Measurements from ENCODE around the gene NPSR1.

NPSR1 gene

DNA sequence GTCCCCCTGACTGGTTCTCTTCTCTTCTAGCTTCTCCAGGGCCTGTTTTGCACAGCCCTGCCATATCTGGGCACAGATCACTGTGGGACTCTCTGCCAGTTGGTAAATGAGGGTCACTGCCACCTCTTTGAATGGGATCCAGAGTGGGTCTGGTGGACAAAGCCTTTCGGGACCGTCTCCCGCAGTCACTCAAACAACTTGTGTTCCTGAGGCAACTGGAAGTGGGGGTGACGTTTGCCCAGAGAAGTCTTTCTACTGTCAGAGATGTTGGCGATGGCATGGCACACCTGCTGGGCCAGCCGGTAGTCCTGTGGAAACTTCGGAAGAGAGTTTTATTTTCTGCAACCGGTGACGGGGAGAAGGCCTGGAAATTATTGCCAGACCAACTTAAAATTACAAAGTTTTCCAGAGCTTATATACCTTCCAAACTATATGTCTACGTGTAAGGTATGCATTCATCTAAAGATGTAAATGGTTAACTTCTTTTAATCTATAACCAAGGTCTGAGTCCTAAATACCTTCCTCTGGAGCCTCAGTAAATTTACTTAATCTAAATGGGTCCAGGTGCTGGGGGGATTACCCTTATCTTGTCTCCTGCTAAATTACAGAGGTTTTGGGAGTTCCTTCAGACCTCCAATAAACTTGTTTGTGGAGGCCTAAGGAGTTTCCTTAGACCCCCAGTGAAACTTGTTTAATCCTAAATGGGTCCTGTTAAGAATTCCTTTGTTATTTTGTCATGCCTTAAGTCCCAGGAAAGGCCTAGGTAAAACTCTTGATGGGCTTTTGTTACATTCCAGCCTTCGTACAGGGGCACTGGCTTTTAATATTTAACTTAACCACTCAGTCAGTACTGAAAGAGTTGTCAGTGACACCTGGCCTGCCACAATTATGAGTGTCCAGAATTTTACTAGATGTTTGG, 94.0 kb downstream of the NPSR1 start:
- Histone ChIP-seq H3K9ac (no peak overlapping the region), H3K27me3 (ENCODE audit: control insufficient read depth, insufficient read depth, low read length) (no peaks in the 10 kb centered on the region), H3K79me2 (no peaks in the 10 kb centered on the region), H3K9me3 (ENCODE audit: control insufficient read depth, low read length) (no peaks in the 10 kb centered on the region), H3K36me3 (ENCODE audit: control insufficient read depth, insufficient read depth, low read length) (no peaks in the 10 kb centered on the region), H3K4me3 (ENCODE audit: low read depth, low read length) (no peak overlapping the region), H2AFZ (no peak overlapping the region), H3K4me2 (ENCODE audit: low read length) (no peak overlapping the region), H3K4me1 (no peaks in the 10 kb centered on the region), H3K27ac (no peak overlapping the region)
- TF ChIP-seq, protein P1, sequence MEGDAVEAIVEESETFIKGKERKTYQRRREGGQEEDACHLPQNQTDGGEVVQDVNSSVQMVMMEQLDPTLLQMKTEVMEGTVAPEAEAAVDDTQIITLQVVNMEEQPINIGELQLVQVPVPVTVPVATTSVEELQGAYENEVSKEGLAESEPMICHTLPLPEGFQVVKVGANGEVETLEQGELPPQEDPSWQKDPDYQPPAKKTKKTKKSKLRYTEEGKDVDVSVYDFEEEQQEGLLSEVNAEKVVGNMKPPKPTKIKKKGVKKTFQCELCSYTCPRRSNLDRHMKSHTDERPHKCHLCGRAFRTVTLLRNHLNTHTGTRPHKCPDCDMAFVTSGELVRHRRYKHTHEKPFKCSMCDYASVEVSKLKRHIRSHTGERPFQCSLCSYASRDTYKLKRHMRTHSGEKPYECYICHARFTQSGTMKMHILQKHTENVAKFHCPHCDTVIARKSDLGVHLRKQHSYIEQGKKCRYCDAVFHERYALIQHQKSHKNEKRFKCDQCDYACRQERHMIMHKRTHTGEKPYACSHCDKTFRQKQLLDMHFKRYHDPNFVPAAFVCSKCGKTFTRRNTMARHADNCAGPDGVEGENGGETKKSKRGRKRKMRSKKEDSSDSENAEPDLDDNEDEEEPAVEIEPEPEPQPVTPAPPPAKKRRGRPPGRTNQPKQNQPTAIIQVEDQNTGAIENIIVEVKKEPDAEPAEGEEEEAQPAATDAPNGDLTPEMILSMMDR (IDR thresholded peaks at IDR 0.05), result no peak

DNA sequence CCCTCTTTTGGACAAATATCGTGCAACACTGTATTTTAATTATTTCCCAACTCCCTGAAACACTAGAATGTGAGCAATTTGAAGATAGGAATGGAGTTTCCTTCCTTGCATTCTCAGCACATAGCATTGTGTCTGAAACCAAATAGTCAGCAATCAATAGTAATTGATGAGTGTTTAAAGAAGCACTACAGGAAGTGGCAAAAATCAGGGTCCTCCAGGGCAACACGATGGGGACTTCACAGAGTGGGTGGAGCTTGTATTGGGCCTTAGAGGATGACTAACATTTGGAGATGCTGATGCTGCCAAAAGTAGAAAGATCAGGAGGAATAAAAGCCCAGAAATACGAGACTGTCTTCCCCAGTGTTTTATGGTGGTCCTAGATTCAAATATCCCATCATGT, 94.9 kb downstream of the NPSR1 start:
- Histone ChIP-seq H2AFZ (no peak overlapping the region), H3K9ac (no peak overlapping the region), H3K9me3 (ENCODE audit: control insufficient read depth, low read length) (no peaks in the 10 kb centered on the region), H3K4me2 (ENCODE audit: low read length) (no peak overlapping the region), H3K36me3 (ENCODE audit: control insufficient read depth, insufficient read depth, low read length) (no peaks in the 10 kb centered on the region), H3K79me2 (no peaks in the 10 kb centered on the region), H3K4me1 (no peaks in the 10 kb centered on the region), H3K4me3 (ENCODE audit: low read depth, low read length) (no peak overlapping the region), H3K27me3 (ENCODE audit: control insufficient read depth, insufficient read depth, low read length) (no peaks in the 10 kb centered on the region), H3K27ac (no peak overlapping the region)
- TF ChIP-seq, protein P1 (IDR thresholded peaks at IDR 0.05), result no peak

DNA sequence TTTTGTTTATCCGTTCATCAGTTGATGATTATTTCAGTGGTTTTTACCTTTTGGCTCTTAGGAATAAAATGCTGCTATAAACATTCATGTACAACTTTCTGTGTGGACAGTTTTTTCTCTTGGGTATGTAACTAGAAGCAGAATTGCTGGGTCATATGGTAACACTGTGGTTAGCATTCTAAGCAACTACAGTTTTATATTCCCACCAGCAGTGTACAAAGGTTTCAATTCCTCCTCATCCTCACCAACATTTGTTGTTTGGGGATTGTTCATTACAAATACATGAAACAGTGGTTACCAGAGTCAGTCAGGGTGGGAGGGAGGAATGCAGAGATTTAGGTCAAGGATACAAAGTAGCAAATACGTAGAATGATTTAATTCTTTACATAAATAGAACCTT, 97.0 kb downstream of the NPSR1 start:
- H3K4me2 ChIP-seq (ENCODE audit: low read length), result no peak overlapping the region
- H3K79me2 ChIP-seq, result no peaks in the 10 kb centered on the region
- no peaks in the 10 kb centered on the region for H3K27me3 ChIP-seq (ENCODE audit: control insufficient read depth, insufficient read depth, low read length)
- TF ChIP-seq, protein P1 (IDR thresholded peaks at IDR 0.05), result no peak
- no peaks in the 10 kb centered on the region for H3K9me3 ChIP-seq (ENCODE audit: control insufficient read depth, low read length)
- no peak overlapping the region for H3K9ac ChIP-seq
- H3K36me3 ChIP-seq (ENCODE audit: control insufficient read depth, insufficient read depth, low read length), result no peaks in the 10 kb centered on the region
- H3K27ac ChIP-seq, result no peak overlapping the region
- no peak overlapping the region for H3K4me3 ChIP-seq (ENCODE audit: low read depth, low read length)
- no peak overlapping the region for H2AFZ ChIP-seq
- no peaks in the 10 kb centered on the region for H3K4me1 ChIP-seq

DNA sequence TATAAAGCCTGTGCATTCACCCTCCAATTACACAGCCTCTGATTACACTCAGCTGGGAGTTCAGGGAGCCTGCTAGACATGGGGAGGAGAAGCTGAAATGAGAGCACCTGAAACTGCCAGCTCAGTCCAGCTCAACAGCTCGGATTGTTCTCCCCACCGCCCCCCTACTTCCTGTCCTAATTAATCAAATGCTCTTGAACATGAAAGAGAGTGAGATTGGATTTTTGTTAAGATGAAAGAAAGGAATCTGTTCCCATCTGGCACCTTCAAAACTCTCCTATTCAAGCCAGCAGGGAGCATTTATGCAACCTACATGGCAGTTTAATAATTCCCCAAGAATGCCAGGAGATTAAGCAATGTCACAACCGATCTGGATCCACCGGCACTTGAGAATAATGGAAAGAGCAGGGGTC, 98.0 kb downstream of the NPSR1 start:
- Histone ChIP-seq H2AFZ (no peak overlapping the region), H3K9ac (no peak overlapping the region), H3K4me3 (ENCODE audit: low read depth, low read length) (no peak overlapping the region), H3K9me3 (ENCODE audit: control insufficient read depth, low read length) (no peaks in the 10 kb centered on the region), H3K4me2 (ENCODE audit: low read length) (no peak overlapping the region), H3K36me3 (ENCODE audit: control insufficient read depth, insufficient read depth, low read length) (no peaks in the 10 kb centered on the region), H3K4me1 (no peaks in the 10 kb centered on the region), H3K79me2 (no peaks in the 10 kb centered on the region), H3K27ac (no peak overlapping the region), H3K27me3 (ENCODE audit: control insufficient read depth, insufficient read depth, low read length) (no peaks in the 10 kb centered on the region)
- TF ChIP-seq, protein P1 (IDR thresholded peaks at IDR 0.05), result no peak

DNA sequence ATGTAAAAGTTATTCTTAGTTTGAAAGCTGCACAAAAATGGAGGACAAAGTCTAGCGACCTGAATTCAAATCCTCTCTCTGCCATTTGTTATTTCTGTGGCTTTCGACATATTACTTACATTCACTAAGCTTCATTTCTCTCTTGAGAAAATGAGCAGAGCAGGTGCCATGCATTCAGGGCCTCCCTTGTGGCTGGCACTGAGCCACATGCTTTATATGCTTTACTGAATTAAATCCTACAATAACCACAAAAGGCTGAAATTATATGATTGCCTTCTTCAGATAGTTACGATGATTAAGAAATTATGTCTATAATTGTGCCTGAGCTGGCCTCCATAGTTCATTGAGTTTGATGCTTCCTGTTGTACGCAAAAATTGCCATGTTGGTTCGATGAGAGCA, 98.7 kb downstream of the NPSR1 start:
- TF ChIP-seq, protein P1 (IDR thresholded peaks at IDR 0.05), result no peak

More for the DNA sequence above, 98.7 kb downstream of the NPSR1 start:
- H3K79me2 ChIP-seq, result no peaks in the 10 kb centered on the region
- H3K9ac ChIP-seq, result no peak overlapping the region
- no peaks in the 10 kb centered on the region for H3K4me1 ChIP-seq
- no peak overlapping the region for H3K27ac ChIP-seq
- no peaks in the 10 kb centered on the region for H3K27me3 ChIP-seq (ENCODE audit: control insufficient read depth, insufficient read depth, low read length)
- H3K36me3 ChIP-seq (ENCODE audit: control insufficient read depth, insufficient read depth, low read length), result no peaks in the 10 kb centered on the region
- no peak overlapping the region for H3K4me3 ChIP-seq (ENCODE audit: low read depth, low read length)
- no peak overlapping the region for H2AFZ ChIP-seq
- H3K4me2 ChIP-seq (ENCODE audit: low read length), result no peak overlapping the region
- H3K9me3 ChIP-seq (ENCODE audit: control insufficient read depth, low read length), result no peaks in the 10 kb centered on the region
